HPDE6-E6E7 (cell line): ENCODE measurements around the gene OPRM1.
"Not testable (repeated sequence)": the region's sequence is repeated elsewhere in the genome, so short reads cannot be mapped to it uniquely, and the experiment has no call there.

Source experiments
- DNase-seq: peaks from one replicate; pipeline ENCODE4 v3.0.0; 2011; ENCODE audit warnings: missing footprints; ENCODE audit errors: extremely low spot score

The OPRM1 gene

GRCh38 chr6:154239392-154239791 is 200.4 kb downstream of the OPRM1 start:
- DNase-seq = peak; percentile 75

DNA sequence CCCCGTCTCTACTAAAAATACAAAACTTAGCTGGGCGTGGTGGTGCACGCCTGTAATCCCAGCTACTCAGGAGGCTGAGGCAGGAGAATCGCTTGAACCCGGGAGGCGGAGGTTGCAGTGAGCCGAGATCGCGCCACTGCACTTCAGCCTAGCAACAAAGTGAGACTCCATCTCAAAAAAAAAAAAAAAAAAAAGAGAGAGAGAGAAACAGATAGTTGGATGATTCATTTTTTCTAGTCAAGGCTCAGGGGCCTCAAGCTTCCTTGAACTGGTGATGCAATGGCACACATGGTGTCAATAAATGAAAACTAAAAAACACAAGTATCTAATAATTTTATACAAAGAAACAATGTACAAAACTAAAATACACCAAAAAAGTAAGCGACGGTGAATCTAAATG is 202.0 kb downstream of the OPRM1 start:
- DNase-seq = not testable (repeated sequence)

GRCh38 chr6:154241581-154241980 is 202.5 kb downstream of the OPRM1 start:
- DNase-seq = no peak

GRCh38 chr6:154242617-154243357 is 203.7 kb downstream of the OPRM1 start:
- no peak for DNase-seq

GRCh38 chr6:154243793-154244750 is 205.0 kb downstream of the OPRM1 start:
- DNase-seq = peak; percentile 17

GRCh38 chr6:154245506-154245905 is 206.5 kb downstream of the OPRM1 start:
- DNase-seq = no peak

DNA sequence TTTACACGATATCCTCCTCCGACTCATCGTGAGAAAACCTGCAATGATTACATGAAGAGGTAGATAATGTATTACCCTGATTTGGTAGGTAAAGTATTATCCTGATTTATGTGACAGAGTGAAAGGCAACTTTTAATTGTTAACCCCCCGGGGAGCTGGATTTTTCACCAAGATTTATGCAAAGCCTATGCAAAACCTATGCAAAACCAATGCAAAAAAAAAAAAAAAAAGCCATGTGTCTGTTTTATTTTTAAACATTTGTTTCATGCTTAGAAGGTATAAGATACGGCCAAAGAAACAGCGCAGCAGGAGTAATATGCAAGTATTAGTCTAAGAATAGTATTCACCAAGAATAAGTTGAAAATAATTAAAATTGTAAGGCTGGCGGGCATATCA is 207.7 kb downstream of the OPRM1 start:
- DNase-seq = no peak

- DNase-seq = no peak
Measured at GRCh38 chr6:154247119-154247861, 208.2 kb downstream of the OPRM1 start.

- no peak for DNase-seq
Measured at GRCh38 chr6:154249499-154250298, 210.7 kb downstream of the OPRM1 start.

- no peak for DNase-seq
Measured at GRCh38 chr6:154251116-154251515, 212.1 kb downstream of the OPRM1 start.

DNA sequence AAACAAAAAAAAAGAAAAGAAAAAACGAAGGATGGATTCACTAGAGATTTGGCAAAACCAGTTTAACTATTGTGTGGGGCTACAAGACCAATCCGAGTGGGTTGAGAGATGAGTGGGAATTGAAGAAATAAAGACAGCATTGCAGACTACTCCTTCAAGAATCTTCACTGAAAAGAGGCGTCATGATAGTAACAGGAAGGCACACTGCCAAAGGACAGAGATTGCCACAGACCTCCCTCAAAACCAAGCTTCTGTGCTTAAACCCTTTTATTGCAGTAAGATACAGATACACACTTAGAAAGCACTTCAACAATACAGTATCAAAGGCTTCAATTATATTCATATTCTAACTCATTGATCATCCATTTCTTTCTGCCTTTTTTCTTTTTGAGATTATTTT is 213.6 kb downstream of the OPRM1 start:
- no peak for DNase-seq

DNA sequence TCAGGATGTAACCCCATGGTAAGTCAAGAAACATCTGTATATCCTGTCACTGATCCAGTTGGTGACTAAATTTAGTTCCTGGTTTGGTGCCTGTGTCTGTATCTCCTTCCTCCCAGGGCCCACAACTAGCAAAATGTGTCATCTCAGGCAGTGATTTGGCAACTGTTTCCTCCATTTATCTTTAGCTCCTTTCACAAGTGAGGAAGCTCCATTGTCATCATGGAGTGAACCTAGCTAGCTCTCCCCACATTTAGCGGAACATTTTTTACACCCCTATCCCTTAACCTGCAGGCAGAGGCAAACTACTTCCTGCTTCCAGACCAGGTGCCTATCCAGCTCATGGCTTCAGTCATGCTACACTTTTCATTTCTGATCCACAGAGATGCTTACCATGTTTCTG is 218.0 kb downstream of the OPRM1 start:
- DNase-seq = no peak

DNA sequence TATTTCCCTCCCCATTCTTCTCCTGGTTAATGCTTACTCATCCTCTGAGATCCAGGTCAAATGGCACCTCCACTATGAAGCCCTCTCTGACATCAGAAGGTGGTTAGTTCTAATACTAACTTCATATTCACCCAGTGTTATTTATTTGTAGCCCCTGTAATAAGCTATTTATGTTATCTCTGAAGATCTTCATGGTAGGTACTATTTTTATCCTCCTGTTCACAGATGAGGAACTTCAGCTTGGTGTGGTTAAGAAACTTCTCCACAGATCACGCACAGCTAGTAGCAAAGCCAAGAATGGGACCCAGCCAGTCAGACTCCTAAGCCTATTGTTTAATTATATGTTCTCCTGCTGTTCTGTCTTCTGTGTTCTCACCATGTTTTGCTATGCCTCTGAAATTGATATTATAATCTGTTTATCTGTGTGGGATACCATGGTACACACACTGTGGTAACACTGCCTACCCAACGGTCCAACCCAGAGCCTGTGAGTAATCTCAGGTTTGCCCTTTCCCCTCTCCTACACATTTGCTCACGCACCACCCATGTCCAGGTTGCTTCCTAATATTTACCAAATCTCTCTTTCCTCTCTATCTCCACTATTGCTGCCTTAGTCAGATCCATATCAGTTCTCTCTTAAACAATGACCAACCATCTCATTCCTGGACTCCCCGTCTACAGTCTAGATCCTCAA is 219.2 kb downstream of the OPRM1 start:
- no peak for DNase-seq

GRCh38 chr6:154261688-154262397 is 222.8 kb downstream of the OPRM1 start:
- no peak for DNase-seq

DNA sequence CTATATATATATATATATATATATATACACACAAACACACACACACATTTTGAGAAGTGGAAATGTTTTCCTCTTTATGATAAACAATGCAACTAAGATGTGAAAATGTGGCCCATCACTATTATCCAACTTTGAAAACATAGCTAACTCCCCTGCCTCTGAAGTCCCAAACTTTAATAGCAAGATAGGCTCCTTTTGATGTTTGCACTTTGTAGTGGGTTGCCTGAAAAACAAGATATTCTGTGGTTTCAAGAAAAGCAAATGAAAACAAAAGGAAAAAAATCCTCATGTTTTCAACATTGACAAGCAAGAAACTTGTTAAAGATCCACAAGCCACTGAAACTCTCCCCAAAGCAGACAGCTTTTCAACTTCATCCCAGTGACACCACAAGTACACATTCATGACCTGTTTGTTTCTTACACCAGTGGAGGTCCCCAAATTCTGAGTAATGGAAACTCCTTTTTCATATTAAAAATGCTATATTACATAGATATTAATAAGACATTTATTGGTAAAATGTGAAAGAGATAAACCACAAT is 227.6 kb downstream of the OPRM1 start:
- DNase-seq = no peak

DNA sequence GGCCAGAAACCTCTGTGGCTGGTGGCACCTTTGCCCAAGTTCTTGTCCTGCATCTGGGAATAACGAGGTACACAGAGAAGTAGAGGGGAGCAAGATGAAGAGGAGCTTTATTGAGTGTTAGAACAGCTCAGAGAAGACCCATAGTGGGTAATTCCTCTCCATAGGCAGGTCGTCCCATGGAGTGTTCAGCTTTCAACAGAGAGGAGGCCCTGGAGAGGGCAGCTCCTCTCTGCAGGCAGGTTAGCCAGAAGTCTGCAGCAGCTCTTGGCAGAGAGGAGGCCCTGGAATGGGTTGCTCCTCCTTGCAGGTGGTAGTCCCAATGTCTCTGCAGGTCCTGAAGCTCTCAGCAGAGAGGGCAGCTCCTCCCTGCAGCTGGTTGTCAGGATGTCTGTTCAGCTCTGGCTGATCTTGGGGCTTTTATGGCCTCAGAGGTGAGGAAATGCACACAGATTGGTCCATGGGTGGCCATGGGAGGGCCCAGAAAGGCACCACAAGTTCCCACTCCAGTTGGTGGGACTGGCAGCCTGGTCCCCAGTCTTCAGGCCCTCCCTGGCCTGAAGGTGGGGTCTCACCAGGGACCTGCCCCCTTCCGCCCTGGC is 228.6 kb downstream of the OPRM1 start:
- no peak for DNase-seq

GRCh38 chr6:154268486-154268885 is 229.4 kb downstream of the OPRM1 start:
- no peak for DNase-seq

DNA sequence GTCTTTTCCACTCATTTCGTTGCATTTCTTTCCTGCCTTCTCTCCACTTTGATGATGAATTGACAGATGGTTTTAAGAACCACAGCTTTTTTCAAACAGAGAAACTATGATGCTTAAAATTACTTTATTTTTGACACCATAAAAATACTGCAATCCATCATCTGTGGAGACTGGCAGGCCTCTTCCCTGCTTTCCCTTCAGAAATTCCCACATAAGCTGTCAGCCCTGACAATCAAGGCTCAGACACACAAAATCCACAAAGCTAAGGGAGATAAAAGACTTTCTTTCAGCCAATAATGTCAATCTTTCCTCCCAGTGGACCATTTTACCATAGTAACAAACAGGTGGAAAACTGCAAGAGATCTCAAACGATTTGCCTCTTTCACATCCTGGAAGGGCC is 235.1 kb downstream of the OPRM1 start:
- no peak for DNase-seq
